ENCODE results near the gene NSG2.

DNA sequence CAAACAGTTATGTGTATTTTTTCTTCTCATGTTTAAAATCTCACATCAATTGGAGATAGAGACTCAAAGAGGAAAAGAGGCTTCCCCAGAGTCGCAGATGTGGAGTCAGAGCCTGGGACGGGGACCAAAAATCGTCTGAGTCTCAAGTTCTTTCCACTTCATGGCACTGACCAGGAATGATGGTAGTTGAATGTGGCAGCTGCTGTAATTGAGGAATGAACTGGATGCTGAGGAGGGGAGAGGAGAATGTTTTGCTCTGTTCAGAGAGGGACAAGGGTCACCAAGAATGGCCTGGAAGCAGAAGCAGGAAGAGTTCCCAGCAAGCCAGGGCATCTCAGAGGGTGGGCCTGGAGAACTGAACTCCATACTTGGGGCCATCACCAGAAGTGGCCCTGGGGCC, 103.9 kb downstream of the NSG2 start:
- TF ChIP-seq, protein P1, sequence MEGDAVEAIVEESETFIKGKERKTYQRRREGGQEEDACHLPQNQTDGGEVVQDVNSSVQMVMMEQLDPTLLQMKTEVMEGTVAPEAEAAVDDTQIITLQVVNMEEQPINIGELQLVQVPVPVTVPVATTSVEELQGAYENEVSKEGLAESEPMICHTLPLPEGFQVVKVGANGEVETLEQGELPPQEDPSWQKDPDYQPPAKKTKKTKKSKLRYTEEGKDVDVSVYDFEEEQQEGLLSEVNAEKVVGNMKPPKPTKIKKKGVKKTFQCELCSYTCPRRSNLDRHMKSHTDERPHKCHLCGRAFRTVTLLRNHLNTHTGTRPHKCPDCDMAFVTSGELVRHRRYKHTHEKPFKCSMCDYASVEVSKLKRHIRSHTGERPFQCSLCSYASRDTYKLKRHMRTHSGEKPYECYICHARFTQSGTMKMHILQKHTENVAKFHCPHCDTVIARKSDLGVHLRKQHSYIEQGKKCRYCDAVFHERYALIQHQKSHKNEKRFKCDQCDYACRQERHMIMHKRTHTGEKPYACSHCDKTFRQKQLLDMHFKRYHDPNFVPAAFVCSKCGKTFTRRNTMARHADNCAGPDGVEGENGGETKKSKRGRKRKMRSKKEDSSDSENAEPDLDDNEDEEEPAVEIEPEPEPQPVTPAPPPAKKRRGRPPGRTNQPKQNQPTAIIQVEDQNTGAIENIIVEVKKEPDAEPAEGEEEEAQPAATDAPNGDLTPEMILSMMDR (IDR thresholded peaks at IDR 0.05; ENCODE audit: low read length): no peak
- TF ChIP-seq EZH2phosphoT487 (IDR thresholded peaks at IDR 0.05; ENCODE audit: low read length) (no peak), EZH2 (optimal IDR thresholded peaks at IDR 0.05; ENCODE audit: low read depth, low read length) (no peak)

Data from MM.1S (cell line).